ENCODE measurements around the gene AKAP6.

GRCh38 chr14:32311294-32312009 lies 17.6 kb upstream of the AKAP6 start:
- TF ChIP-seq EZH2phosphoT487 (IDR thresholded peaks at IDR 0.05; ENCODE audit: borderline replicate concordance, low read depth, low read length) (no peak), CTCF (conservative IDR thresholded peaks at IDR 0.05; ENCODE audit: low read length) (no peak)

All from OCI-LY7 (cell line).